Mesendoderm (in vitro differentiated cells): ENCODE data around the gene PARVB.

Experiments
- DNase-seq: peaks from one replicate; pipeline ENCODE4 v3.0.0; 2013
- H2AK5ac ChIP-seq: 2 replicates; pipeline ENCODE4 v1.6.1; 2013; ENCODE audit warnings: low read length, inconsistent platforms
- H2BK120ac ChIP-seq: 2 replicates; pipeline ENCODE4 v1.6.1; 2013; ENCODE audit warnings: low read depth, mild to moderate bottlenecking, low read length, moderate library complexity, mixed read lengths
- H2BK15ac ChIP-seq: replicated peaks from 2 replicates; pipeline ENCODE4 v1.6.1; 2013; ENCODE audit warnings: low read depth, mild to moderate bottlenecking, moderate library complexity
- H2BK5ac ChIP-seq: 2 replicates; pipeline ENCODE4 v1.6.1; 2013; ENCODE audit warnings: low read length, inconsistent platforms
- H3K18ac ChIP-seq: 2 replicates; pipeline ENCODE4 v1.6.1; 2013; ENCODE audit warnings: mild to moderate bottlenecking, low read length, mixed read lengths
- H3K23ac ChIP-seq: one replicate; pipeline ENCODE4 v1.6.1; 2013; ENCODE audit warnings: low read length
- H3K27ac ChIP-seq: 2 replicates; pipeline ENCODE4 v1.5.1; 2013; ENCODE audit warnings: low read depth, mild to moderate bottlenecking, inconsistent platforms, low read length, moderate library complexity
- H3K27me3 ChIP-seq: 2 replicates; pipeline ENCODE4 v1.6.1; 2013; ENCODE audit warnings: low read length, control low read depth, mild to moderate bottlenecking, inconsistent platforms; ENCODE audit not compliant: insufficient read depth, poor library complexity
- H3K36me3 ChIP-seq: 2 replicates; pipeline ENCODE4 v1.6.1; 2013; ENCODE audit warnings: low read length, inconsistent platforms; ENCODE audit not compliant: control insufficient read depth, insufficient read depth
- H3K4ac ChIP-seq: one replicate; pipeline ENCODE4 v1.6.1; 2013; ENCODE audit warnings: low read depth, mild to moderate bottlenecking, low read length, moderate library complexity
- H3K4me1 ChIP-seq: 2 replicates; pipeline ENCODE4 v1.6.1; 2013; ENCODE audit warnings: low read depth, low read length, inconsistent platforms; ENCODE audit not compliant: control insufficient read depth
- H3K4me2 ChIP-seq: 2 replicates; pipeline ENCODE4 v1.6.1; 2013; ENCODE audit warnings: low read length
- H3K4me3 ChIP-seq: 2 replicates; pipeline ENCODE4 v1.5.1; 2013; ENCODE audit warnings: mild to moderate bottlenecking, low read length
- H3K56ac ChIP-seq: one replicate; pipeline ENCODE4 v1.6.1; 2013; ENCODE audit warnings: low read length
- H3K79me1 ChIP-seq: 2 replicates; pipeline ENCODE4 v1.6.1; 2013; ENCODE audit warnings: low read length, inconsistent platforms
- H3K79me2 ChIP-seq: 2 replicates; pipeline ENCODE4 v1.6.1; 2013; ENCODE audit warnings: mild to moderate bottlenecking, low read length; ENCODE audit not compliant: control insufficient read depth, insufficient read depth
- H3K9ac ChIP-seq: 2 replicates; pipeline ENCODE4 v1.6.1; 2013; ENCODE audit warnings: low read length, inconsistent platforms
- H4K5ac ChIP-seq: one replicate; pipeline ENCODE4 v1.6.1; 2013; ENCODE audit warnings: low read length
- H4K8ac ChIP-seq: one replicate; pipeline ENCODE4 v1.6.1; 2013; ENCODE audit warnings: low read depth, mild to moderate bottlenecking, control low read depth, low read length, moderate library complexity
- WGBS: extraction: QIAGEN DNeasy Blood & Tissue Kit; methylation state at CpG from one replicate; pipeline ENCODE4 v1.1.7; 2013; ENCODE audit warnings: low lambda C conversion rate, missing lambda C conversion rate; ENCODE audit not compliant: insufficient coverage; ENCODE audit errors: extremely low coverage; 5-methylcytosine and 5-hydroxymethylcytosine counted together

Gene PARVB

GRCh38 chr22:44030051-44030701 lies 6.1 kb downstream of the PARVB start:
- no peaks in the 10 kb centered on the region for H3K27me3 ChIP-seq
- H3K27ac ChIP-seq: no peak overlapping the region
- no peak overlapping the region for H3K4me2 ChIP-seq
- H3K79me1 ChIP-seq: no peaks in the 10 kb centered on the region
- H3K79me2 ChIP-seq: no peaks in the 10 kb centered on the region
- H3K4ac ChIP-seq: no peak overlapping the region
- H3K18ac ChIP-seq: no peak overlapping the region
- H4K8ac ChIP-seq: no peak overlapping the region
- no peak overlapping the region for H2BK15ac ChIP-seq
- H3K4me3 ChIP-seq: no peak overlapping the region
- H3K36me3 ChIP-seq: no peaks in the 10 kb centered on the region
- H3K56ac ChIP-seq: no peak overlapping the region
- H3K23ac ChIP-seq: no peak overlapping the region
- no peak for DNase-seq
- no peak overlapping the region for H3K9ac ChIP-seq
- no peak overlapping the region for H2AK5ac ChIP-seq
- H2BK120ac ChIP-seq: no peak overlapping the region
- H3K4me1 ChIP-seq: no peaks in the 10 kb centered on the region
- H2BK5ac ChIP-seq: no peak overlapping the region
- no CpG with 5 or more reads among the region's 18 CpGs for WGBS
- no peak overlapping the region for H4K5ac ChIP-seq

GRCh38 chr22:44030702-44031082 lies 6.6 kb downstream of the PARVB start:
- Histone ChIP-seq H3K4me3 (no peak overlapping the region), H3K4me1 (no peaks in the 10 kb centered on the region), H3K27me3 (no peaks in the 10 kb centered on the region), H3K23ac (no peak overlapping the region), H4K8ac (no peak overlapping the region), H3K79me2 (no peaks in the 10 kb centered on the region), H3K27ac (no peak overlapping the region), H3K9ac (no peak overlapping the region), H2BK5ac (no peak overlapping the region), H3K56ac (no peak overlapping the region), H2BK120ac (no peak overlapping the region), H2AK5ac (no peak overlapping the region), H3K79me1 (no peaks in the 10 kb centered on the region), H3K4me2 (no peak overlapping the region), H3K18ac (no peak overlapping the region), H2BK15ac (no peak overlapping the region), H4K5ac (no peak overlapping the region), H3K36me3 (no peaks in the 10 kb centered on the region), H3K4ac (no peak overlapping the region)
- no CpG with 5 or more reads among the region's 8 CpGs for WGBS
- no peak for DNase-seq

GRCh38 chr22:44031158-44031952 lies 7.3 kb downstream of the PARVB start:
- Histone ChIP-seq H3K23ac (no peak overlapping the region), H2AK5ac (no peak overlapping the region), H3K79me2 (no peaks in the 10 kb centered on the region), H3K4me1 (no peaks in the 10 kb centered on the region), H3K79me1 (no peaks in the 10 kb centered on the region), H3K27me3 (no peaks in the 10 kb centered on the region), H3K56ac (no peak overlapping the region), H3K18ac (no peak overlapping the region), H4K8ac (no peak overlapping the region), H3K4me2 (no peak overlapping the region), H3K9ac (no peak overlapping the region), H2BK5ac (no peak overlapping the region), H3K27ac (no peak overlapping the region), H3K4me3 (no peak overlapping the region), H4K5ac (no peak overlapping the region), H2BK120ac (no peak overlapping the region), H3K36me3 (no peaks in the 10 kb centered on the region), H3K4ac (no peak overlapping the region), H2BK15ac (no peak overlapping the region)
- no CpG with 5 or more reads among the region's 21 CpGs for WGBS
- DNase-seq: no peak

DNA sequence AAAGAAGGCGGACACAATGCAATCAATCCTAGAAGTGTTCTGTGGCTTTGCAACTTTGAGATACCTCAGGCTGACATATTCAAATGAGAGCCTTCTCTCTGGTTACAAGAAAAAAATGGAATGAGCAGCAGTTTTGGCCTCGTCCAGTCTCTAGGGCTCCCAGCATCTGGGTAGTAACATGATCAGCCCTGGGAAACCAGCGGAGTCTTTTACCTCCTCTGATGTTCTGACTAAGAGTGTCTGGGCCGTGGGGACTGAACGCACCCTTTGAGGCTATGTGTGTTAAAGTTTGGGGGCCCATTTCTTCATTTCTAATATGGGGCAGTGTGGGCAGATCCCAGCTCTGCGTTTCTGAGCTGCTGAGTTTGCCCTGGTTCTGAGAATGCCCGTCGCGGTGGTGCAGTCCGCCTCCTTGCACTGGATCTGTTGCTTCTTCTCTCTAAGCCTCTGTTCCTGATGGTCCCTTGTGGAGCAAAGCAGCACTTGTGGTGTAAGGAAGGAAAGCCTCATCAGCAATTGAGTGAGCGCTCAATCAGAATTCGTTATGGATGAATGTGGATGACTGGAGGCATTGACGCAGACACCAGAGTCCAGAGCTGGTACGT lies 8.1 kb downstream of the PARVB start:
- H4K5ac ChIP-seq: no peak overlapping the region
- no peak overlapping the region for H2BK120ac ChIP-seq
- H3K79me1 ChIP-seq: no peaks in the 10 kb centered on the region
- H3K36me3 ChIP-seq: no peaks in the 10 kb centered on the region
- WGBS: no CpG with 5 or more reads among the region's 14 CpGs
- no peak for DNase-seq
- H3K18ac ChIP-seq: no peak overlapping the region
- H3K56ac ChIP-seq: no peak overlapping the region
- H3K27ac ChIP-seq: no peak overlapping the region
- no peak overlapping the region for H3K23ac ChIP-seq
- no peak overlapping the region for H2BK15ac ChIP-seq
- no peak overlapping the region for H2BK5ac ChIP-seq
- no peak overlapping the region for H2AK5ac ChIP-seq
- no peaks in the 10 kb centered on the region for H3K4me1 ChIP-seq
- no peak overlapping the region for H3K4me3 ChIP-seq
- H3K79me2 ChIP-seq: no peaks in the 10 kb centered on the region
- no peak overlapping the region for H4K8ac ChIP-seq
- no peak overlapping the region for H3K4ac ChIP-seq
- H3K9ac ChIP-seq: no peak overlapping the region
- no peak overlapping the region for H3K4me2 ChIP-seq
- H3K27me3 ChIP-seq: no peaks in the 10 kb centered on the region

DNA sequence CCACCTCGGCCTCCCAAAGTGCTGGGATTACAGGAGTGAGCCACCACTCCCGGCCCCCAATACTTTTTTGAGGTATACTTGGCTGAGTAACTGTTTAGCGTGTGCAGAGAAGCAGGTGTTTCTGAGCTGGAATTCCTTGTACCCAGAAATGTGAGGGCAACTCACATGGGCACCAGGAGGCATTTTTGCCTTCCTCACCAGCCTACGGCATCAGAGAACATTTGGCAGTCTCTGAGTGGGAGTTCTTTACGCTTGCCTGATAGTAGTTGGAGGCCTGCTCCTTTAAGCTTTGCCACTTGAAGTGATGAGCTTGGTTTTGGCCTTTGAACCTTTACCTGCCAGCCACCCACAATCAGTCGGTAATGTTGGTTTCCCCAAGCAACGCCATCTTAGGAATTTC lies 9.2 kb downstream of the PARVB start:
- no peak for DNase-seq
- Histone ChIP-seq H3K36me3 (no peaks in the 10 kb centered on the region), H4K5ac (no peak overlapping the region), H3K4me1 (no peaks in the 10 kb centered on the region), H4K8ac (no peak overlapping the region), H2BK120ac (no peak overlapping the region), H3K4me2 (no peak overlapping the region), H2BK15ac (no peak overlapping the region), H2AK5ac (no peak overlapping the region), H3K9ac (no peak overlapping the region), H3K18ac (no peak overlapping the region), H3K23ac (no peak overlapping the region), H3K79me1 (no peaks in the 10 kb centered on the region), H3K4me3 (no peak overlapping the region), H2BK5ac (no peak overlapping the region), H3K27me3 (no peaks in the 10 kb centered on the region), H3K27ac (no peak overlapping the region), H3K4ac (no peak overlapping the region), H3K56ac (no peak overlapping the region), H3K79me2 (no peaks in the 10 kb centered on the region)
- WGBS: no CpG with 5 or more reads among the region's 7 CpGs
